HepG2 (cell line): Measurements from ENCODE around the gene MBD4. TPM values are rescaled to one million over a fixed set of nuclear protein-coding genes. Genes with fewer than 3 reads are reported as not detected.

Experiments used
- AHDC1 ChIP-seq: sonication (generic); formaldehyde crosslinking; IDR thresholded peaks from 2 replicates; pipeline ENCODE4 v1.5.1; 2020; ENCODE audit warnings: mild to moderate bottlenecking, missing genetic modification reagents, borderline replicate concordance
- CBX5 ChIP-seq: sonication (generic); formaldehyde crosslinking; IDR thresholded peaks from 2 replicates; pipeline ENCODE4 v1.4.0; 2020; ENCODE audit warnings: missing genetic modification reagents, borderline replicate concordance
- HNRNPUL1 ChIP-seq: fragments of 200-400 bp; formaldehyde crosslinking; IDR thresholded peaks from 2 replicates; pipeline ENCODE4 v1.6.1; 2017; ENCODE audit warnings: low read depth, mild to moderate bottlenecking, low read length, moderate library complexity
- ISL2 ChIP-seq: sonication (generic); formaldehyde crosslinking; IDR thresholded peaks from 2 replicates; pipeline ENCODE4 v1.5.0; 2020; ENCODE audit warnings: missing genetic modification reagents
- PRDM4 ChIP-seq: sonication (generic); formaldehyde crosslinking; IDR thresholded peaks from 2 replicates; pipeline ENCODE4 v1.9.0; 2021; ENCODE audit warnings: missing genetic modification reagents, borderline replicate concordance
- SIN3B ChIP-seq: fragments of 150-350 bp; IDR thresholded peaks from 2 replicates; pipeline ENCODE4 v1.6.1; 2014; ENCODE audit warnings: low read length
- UBTF ChIP-seq: sonication (generic); formaldehyde crosslinking; IDR thresholded peaks from 2 replicates; pipeline ENCODE4 v1.4.0; 2020; ENCODE audit warnings: mild to moderate bottlenecking, missing genetic modification reagents
- ZFP36L1 ChIP-seq: sonication (generic); formaldehyde crosslinking; IDR thresholded peaks from 2 replicates; pipeline ENCODE4 v1.8.0; 2022; ENCODE audit warnings: mild to moderate bottlenecking, missing genetic modification reagents, moderate library complexity
- ZNF619 ChIP-seq: sonication (generic); formaldehyde crosslinking; IDR thresholded peaks from 2 replicates; pipeline ENCODE4 v1.4.0; 2020; ENCODE audit warnings: mild to moderate bottlenecking, missing genetic modification reagents
- ZNF710 ChIP-seq: sonication (generic); formaldehyde crosslinking; IDR thresholded peaks from 2 replicates; pipeline ENCODE4 v1.5.0; 2020; ENCODE audit warnings: mild to moderate bottlenecking, missing genetic modification reagents, borderline replicate concordance
- ZNF784 ChIP-seq: sonication (generic); formaldehyde crosslinking; IDR thresholded peaks from 2 replicates; pipeline ENCODE4 v1.5.1; 2020; ENCODE audit warnings: missing genetic modification reagents, mild to moderate bottlenecking, borderline replicate concordance
- polyA plus RNA-seq, 8 experiments: library from polyadenylated mRNA; depleted of rRNA in 3 of 8; stranded (reverse) in 7 of 8; unstranded in 1 of 8; fragments of >200 nt; fragmentation: Illumina TruSeq in 4 of 8; extraction: Trizol in 4 of 8; gene quantifications; 2 replicates each; pipeline versions ENCODE4 v1.2.1 to v1.2.3, GENCODE V29; 2011 to 2016; ENCODE audit warnings: low read depth in 4 of 8, missing spikeins in 1 of 8, mixed read lengths in 1 of 8; ENCODE audit not compliant: insufficient read depth in 1 of 8
- total RNA-seq, 5 experiments: library from RNA; depleted of rRNA; stranded (reverse); fragments of >200 nt; fragmentation: Illumina TruSeq; extraction: Trizol; gene quantifications; 2 replicates each; pipeline ENCODE4 v1.2.3, GENCODE V29; 2016; ENCODE audit warnings: low read depth in 1 of 5

The MBD4 gene
- total and polyA plus RNA-seq, 2 of the 13 experiments (the other 11 are each of a cell fraction or from before 2014, with no cell fraction given) = 14.9 to 25.3 TPM

- TF ChIP-seq AHDC1 (CRISPR knock-in tag) = no peak
- no peak for TF ChIP-seq SIN3B
- TF ChIP-seq CBX5 = no peak; the same call in 1 of the 2 replicates
- no peak for TF ChIP-seq ZNF619 (CRISPR knock-in tag)
- no peak for TF ChIP-seq HNRNPUL1
- TF ChIP-seq ISL2 (CRISPR knock-in tag) = peak; percentile 54; the same call in 1 of the 2 replicates
- TF ChIP-seq UBTF = no peak
- TF ChIP-seq PRDM4 (CRISPR knock-in tag) = no peak
- TF ChIP-seq ZNF784 (CRISPR knock-in tag) = no peak
- TF ChIP-seq ZNF710 (CRISPR knock-in tag) = 0 out of 2 replicates have a peak, but pooled peaks have one; percentile 37
- no peak for TF ChIP-seq ZFP36L1 (CRISPR knock-in tag)
Observed at GRCh38 chr3:129399145-129399894, 40.4 kb downstream of the MBD4 start (continued).
